NCI-H1105 treated with DMSO at 0.1 percent for 48 hours (cell line): ENCODE measurements around the gene SLC25A11.

Source experiments
- DNase-seq: peaks from one replicate; lab custom pipeline; 2025; lab: John Stamatoyannopoulos, UW

The SLC25A11 gene

DNA sequence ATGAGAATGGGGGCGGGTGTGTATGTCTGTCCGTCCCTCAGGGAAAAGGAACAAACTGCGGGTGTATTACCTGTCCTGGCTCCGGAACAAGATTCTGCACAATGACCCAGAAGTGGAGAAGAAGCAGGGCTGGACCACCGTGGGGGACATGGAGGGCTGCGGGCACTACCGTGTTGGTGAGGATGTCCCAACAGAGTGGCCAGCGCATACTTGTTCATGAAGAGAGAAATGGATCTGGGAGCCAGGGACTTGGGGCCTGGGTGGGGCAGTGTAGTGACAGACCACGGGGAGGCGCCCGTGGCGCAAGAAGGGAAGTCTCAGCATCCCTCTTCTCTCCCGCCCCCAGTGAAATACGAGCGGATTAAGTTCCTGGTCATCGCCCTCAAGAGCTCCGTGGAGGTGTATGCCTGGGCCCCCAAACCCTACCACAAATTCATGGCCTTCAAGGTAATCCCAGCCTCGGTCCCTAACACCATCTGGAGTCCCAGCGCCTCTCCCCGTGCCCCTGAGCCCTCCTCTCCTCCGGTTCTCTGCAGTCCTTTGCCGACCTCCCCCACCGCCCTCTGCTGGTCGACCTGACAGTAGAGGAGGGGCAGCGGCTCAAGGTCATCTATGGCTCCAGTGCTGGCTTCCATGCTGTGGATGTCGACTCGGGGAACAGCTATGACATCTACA is 44.1 kb downstream of the SLC25A11 start:
- DNase-seq = no peak

DNA sequence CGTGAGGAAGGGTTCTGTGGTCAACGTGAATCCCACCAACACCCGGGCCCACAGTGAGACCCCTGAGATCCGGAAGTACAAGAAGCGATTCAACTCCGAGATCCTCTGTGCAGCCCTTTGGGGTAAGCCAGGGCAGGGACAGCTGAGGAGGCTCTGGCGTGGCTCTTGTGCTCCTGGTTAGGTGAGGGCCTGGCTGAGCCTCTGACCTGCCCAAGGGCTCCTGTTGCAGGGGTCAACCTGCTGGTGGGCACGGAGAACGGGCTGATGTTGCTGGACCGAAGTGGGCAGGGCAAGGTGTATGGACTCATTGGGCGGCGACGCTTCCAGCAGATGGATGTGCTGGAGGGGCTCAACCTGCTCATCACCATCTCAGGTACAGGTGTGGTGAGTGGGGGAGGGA is 44.7 kb downstream of the SLC25A11 start:
- no peak for DNase-seq

GRCh38 chr17:4893721-4894560 is 45.9 kb downstream of the SLC25A11 start:
- no peak for DNase-seq

DNA sequence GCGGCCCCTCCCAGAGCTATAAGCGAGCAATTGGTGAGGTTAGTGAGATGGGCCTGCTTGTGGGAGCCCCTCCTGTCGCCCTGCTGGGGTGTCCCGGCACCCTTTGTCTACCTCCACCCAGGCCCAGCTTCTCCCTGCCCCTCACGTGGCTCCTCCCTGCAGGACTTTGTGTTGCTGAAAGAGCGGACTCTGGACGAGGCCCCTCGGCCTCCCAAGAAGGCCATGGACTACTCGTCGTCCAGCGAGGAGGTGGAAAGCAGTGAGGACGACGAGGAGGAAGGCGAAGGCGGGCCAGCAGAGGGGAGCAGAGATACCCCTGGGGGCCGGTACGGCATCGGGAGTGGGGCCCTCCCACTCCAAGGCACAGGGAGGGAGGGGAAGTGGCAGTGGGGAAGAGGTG is 46.6 kb downstream of the SLC25A11 start:
- no peak for DNase-seq

DNA sequence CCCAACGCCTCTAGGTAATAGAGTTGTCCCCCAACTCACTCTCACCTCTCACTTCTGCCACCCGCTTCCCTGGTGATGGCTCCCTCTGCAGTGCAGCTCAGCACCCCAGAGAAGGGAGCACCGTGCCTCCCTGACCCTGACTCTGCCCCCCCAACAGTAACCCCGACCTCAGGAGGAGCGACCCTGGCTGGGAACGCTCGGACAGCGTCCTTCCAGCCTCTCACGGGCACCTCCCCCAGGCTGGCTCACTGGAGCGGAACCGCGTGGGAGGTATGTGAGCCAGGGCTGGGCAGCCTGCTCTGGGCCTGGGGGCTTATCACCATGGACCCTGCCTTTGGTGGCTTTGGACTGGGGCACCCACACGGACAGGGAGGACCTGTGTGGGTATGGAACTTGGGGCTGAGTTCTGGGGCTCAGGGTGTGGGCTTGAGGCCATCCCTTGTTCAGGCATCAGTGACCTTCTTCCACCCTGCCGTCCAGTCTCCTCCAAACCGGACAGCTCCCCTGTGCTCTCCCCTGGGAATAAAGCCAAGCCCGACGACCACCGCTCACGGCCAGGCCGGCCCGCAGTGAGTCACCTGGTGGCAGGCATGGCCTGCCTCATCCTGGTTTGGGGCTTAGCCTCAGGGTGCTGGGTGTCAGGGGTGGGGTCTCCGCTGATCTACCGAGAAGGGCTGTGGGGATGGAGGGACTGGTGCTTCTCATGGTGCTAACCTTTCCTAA is 47.2 kb downstream of the SLC25A11 start:
- DNase-seq = no peak

DNA sequence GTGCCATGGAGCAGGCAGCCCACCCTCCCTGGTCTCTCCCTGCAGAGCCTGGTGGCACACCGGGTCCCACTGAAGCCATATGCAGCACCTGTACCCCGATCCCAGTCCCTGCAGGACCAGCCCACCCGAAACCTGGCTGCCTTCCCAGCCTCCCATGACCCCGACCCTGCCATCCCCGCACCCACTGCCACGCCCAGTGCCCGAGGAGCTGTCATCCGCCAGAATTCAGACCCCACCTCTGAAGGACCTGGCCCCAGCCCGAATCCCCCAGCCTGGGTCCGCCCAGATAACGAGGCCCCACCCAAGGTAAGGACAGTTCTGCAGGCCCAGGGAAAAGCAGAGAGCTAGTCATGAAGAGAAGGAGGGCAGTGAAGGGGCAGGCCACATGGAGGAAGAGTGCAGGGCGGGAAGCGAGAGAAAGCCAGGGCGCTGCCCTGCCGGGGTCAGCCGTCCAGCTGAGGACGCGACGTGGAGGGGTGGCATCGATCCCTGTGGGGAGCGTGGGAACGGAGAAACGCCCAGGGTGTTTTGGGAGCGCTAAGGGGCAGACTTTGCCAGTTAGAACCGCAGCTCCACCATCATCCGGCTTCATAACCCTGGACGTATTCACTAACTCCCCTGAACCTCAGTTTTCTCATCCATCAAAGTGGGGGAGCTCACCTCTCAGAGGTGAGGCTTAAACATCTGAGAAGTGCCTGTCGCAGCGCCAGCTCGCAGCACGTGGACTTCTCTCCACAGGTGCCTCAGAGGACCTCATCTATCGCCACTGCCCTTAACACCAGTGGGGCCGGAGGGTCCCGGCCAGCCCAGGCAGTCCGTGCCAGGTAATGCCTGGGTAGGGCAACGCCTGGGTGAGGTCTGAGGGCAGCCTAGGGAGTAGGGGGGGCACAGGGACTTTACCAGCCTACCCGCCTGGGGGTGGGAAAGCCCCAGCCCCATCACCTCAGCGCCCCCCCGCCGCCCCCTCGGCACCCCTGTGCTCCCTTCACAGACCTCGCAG is 48.1 kb downstream of the SLC25A11 start:
- DNase-seq = no peak

DNA sequence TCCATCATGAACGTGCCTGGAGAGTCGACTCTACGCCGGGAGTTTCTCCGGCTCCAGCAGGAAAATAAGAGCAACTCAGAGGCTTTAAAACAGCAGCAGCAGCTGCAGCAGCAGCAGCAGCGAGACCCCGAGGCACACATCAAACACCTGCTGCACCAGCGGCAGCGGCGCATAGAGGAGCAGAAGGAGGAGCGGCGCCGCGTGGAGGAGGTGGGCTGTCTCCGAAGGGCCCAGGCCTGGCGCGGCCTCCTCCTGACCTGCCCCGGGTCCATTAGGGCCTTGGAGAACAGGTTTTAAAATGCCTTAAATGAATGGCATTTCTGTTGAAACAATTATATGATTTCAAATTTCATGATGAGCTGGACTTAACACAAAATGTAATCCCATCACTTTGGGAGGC is 52.3 kb downstream of the SLC25A11 start:
- DNase-seq = no peak
